ENCODE results near the gene STK32C. TPM values are rescaled to one million over a fixed set of nuclear protein-coding genes. Genes with fewer than 3 reads are reported as not detected.
"Not testable (repeated sequence)": the region's sequence is repeated elsewhere in the genome, so short reads cannot be mapped to it uniquely, and the experiment has no call there.

Gene STK32C
- total RNA-seq, 1 experiment from 2014 or later = 7.6 TPM

DNA sequence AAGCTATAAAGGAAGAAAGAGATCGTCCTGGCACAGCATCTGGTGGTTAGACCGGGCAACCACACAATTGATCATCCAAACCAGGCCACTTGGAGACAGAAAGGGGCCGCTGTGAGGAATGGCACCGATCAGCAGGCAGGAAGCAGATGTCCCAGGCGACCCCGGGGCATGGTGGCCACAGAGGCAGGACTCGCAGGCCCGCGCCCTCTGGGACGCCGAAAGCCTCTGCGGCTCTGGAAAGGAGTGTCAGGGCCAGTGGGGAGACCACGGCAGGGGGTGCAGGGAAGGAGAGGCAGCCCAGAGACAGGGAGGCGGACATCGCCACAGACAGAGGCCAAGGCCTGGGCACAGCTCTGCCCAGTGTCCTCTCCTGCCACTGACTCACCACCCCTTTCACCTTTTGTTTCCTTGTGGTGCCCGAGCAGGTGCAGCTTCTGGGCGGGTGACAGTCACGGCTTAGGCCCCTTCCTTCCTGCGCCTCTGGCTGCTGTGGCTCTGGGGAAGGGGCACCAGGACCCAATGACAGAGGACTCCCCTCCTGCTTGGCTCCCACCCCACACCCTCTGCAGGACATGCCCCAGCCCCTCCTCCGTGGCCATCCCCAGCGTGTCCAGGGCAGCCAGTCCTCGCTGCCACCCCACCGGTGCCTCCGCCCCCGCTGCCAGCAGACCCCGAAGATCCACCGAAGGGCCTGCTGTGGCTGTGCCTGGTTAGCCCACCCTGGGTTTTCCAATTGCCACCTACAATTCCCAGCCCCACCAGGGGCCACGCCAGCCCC, 10.9 kb downstream of the STK32C start:
- in situ Hi-C loops (cut with HindIII; ENCODE audit: low pct_unique_long_range_greater_than_20kb, low sequenced_read_pairs) = no loop called here
- no peak for DNase-seq (ENCODE audit: low read depth, low spot score)

- in situ Hi-C loops (cut with HindIII; ENCODE audit: low pct_unique_long_range_greater_than_20kb, low sequenced_read_pairs) = not testable (repeated sequence)
These were observed 12.3 kb downstream of the STK32C start for GRCh38 chr10:132295481-132295880.

GRCh38 chr10:132294561-132295318, 13.0 kb downstream of the STK32C start:
- no peak for DNase-seq (ENCODE audit: low read depth, low spot score)
- in situ Hi-C loops (cut with HindIII; ENCODE audit: low pct_unique_long_range_greater_than_20kb, low sequenced_read_pairs) = no loop called here

More at GRCh38 chr10:132295481-132295880, 12.3 kb downstream of the STK32C start:
- not testable (repeated sequence) for DNase-seq (ENCODE audit: low read depth, low spot score)

DNA sequence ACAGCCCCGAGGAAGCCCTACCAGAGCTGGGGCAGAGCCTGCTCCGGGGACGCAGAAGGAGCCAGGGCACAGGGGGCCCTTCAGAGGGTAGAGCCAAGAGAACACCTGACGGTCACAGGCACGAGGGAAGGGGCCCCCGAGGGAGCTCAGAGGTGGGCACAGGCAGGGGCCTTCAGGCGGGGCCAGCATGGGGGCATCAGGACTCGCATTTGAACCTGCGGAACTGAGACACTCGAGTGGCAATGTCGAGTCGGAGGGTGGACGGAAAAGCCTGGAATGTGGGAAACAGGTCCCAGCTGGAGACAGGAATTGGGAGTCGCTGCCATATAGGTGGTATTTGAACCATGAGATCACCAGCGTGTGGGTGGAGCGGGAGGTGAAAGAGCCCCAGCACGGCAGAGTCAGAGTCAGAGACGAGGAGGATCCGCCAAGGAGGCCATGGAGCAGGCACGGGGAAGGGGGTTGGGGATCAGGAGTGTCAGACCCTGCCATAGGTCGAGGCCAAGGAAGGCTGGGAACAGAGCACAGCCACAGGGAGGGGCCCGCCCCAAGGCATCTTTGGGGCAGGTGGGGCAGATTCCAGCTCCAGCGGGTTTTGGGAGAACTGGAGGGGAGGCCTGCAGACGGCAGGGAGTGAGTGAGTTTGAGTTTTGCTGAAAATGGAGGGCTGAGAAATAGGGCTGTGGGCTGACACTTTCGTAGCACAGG, 13.8 kb downstream of the STK32C start:
- DNase-seq (ENCODE audit: low read depth, low spot score) = no peak
- in situ Hi-C loops (cut with HindIII; ENCODE audit: low pct_unique_long_range_greater_than_20kb, low sequenced_read_pairs) = no loop called here

- DNase-seq (ENCODE audit: low read depth, low spot score) = no peak
- in situ Hi-C loops (cut with HindIII; ENCODE audit: low pct_unique_long_range_greater_than_20kb, low sequenced_read_pairs) = no loop called here
These were observed 14.4 kb downstream of the STK32C start for GRCh38 chr10:132293201-132293812.

DNA sequence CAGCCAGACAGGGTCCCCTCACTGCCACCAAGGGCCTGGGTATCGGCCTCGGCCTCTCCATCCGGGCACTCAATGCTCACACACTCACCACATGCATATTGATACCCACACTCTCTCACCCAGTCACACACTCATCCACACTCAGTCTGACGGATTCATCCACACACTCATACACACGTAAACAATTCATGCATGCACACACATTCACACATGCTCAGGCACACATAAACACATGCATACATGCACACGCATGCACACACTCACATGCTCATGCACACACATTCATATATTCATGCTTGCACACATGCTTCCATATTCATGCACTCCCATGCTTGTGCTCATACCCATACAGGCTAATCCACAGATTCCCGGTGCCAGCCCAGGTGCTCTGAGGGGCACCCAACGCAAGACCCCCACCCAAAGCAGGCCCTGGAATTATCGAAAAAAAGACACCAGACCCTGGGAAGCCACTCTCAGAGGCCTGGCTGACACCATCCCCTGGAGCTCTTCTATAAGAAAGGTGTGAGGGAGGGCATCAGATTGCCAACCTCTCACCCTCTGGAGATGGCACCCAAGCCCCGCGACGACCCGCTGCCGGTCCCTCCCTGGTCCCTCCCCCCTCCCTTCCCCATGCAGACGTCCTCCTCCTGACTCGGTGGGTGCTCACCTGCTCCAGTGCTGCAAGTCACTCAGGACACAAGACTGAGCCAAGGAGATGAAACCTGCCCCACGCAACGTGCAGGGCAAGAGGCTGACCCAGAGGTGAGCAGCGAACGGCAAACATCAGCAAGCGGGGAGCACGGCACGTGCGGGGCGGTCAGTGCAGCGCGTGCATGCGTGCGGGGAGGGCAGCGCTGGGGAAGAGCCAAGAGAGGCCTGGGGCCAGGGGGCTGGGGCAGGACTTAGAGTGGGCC, 15.2 kb downstream of the STK32C start:
- no peak for DNase-seq (ENCODE audit: low read depth, low spot score)
- in situ Hi-C loops (cut with HindIII; ENCODE audit: low pct_unique_long_range_greater_than_20kb, low sequenced_read_pairs) = no loop called here

DNA sequence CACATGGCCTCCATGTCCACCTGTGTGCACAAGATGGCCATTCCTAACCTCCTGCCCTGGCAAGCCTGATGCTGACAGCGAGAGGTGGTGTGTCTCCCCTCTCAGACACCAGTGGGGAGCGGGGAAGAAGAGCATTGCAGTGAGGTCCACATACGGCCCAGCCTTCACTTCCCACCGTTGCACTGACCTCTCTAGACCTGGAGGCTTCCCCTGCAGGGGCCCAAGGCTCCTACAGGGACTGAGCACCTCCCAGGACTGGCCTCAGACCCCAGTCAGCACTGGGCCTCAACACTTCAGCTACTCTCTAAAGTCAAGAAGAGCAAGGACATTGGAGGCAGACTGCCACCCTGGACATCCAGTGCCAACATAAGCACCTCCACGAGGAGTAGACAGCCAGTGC, 15.9 kb downstream of the STK32C start:
- DNase-seq (ENCODE audit: low read depth, low spot score) = no peak
- in situ Hi-C loops (cut with HindIII; ENCODE audit: low pct_unique_long_range_greater_than_20kb, low sequenced_read_pairs) = no loop called here

DNA sequence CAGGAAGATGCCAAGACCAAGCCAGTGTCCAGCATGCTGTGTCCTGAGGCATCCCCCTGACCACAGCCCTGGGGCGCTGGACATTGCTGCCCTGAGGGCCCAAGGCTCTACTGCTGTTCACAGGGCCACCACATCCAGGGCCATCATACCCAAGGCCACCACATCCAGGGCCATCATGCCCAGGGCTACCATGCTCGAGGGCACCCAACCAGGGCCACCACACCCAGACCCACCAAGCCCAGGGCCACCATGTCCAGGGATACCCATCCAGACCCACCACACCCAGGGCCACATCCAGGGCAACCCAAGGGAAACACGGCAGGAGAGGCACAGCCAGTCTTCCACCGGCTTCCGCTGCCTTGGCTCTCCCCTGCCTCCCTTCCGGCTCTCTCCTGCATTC, 17.1 kb downstream of the STK32C start:
- in situ Hi-C loops (cut with HindIII; ENCODE audit: low pct_unique_long_range_greater_than_20kb, low sequenced_read_pairs) = no loop called here
- DNase-seq (ENCODE audit: low read depth, low spot score) = no peak

- no peak for DNase-seq (ENCODE audit: low read depth, low spot score)
- in situ Hi-C loops (cut with HindIII; ENCODE audit: low pct_unique_long_range_greater_than_20kb, low sequenced_read_pairs) = no loop called here
These were observed 18.3 kb downstream of the STK32C start for GRCh38 chr10:132289439-132289838.

- in situ Hi-C loops (cut with HindIII; ENCODE audit: low pct_unique_long_range_greater_than_20kb, low sequenced_read_pairs) = no loop called here
- DNase-seq (ENCODE audit: low read depth, low spot score) = no peak
These were observed 24.0 kb downstream of the STK32C start for GRCh38 chr10:132283604-132284382.

GRCh38 chr10:132282667-132283603, 24.8 kb downstream of the STK32C start:
- DNase-seq (ENCODE audit: low read depth, low spot score) = no peak
- in situ Hi-C loops (cut with HindIII; ENCODE audit: low pct_unique_long_range_greater_than_20kb, low sequenced_read_pairs) = no loop called here

GRCh38 chr10:132281915-132282666, 25.7 kb downstream of the STK32C start:
- in situ Hi-C loops (cut with HindIII; ENCODE audit: low pct_unique_long_range_greater_than_20kb, low sequenced_read_pairs) = no loop called here
- DNase-seq (ENCODE audit: low read depth, low spot score) = no peak

DNA sequence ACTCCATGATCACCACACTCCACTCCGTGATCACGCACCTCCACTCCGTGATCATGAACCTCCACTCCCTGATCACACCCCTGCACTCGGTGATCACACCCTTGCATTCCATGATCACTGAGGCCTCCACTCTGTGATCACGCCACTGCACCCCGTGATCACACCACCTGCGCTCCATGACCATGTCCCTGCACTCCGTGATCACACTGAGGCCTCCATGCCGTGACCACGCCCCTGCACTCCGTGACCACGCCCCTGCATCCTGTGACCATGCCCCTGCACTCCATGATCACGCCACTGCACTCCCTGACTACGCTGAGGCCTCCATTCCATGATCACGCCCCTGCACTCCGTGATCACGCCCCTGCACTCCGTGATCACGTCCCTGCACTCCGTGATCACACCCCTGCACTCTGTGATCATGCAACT, 27.1 kb downstream of the STK32C start:
- in situ Hi-C loops (cut with HindIII; ENCODE audit: low pct_unique_long_range_greater_than_20kb, low sequenced_read_pairs) = no loop called here
- DNase-seq (ENCODE audit: low read depth, low spot score) = no peak

DNA sequence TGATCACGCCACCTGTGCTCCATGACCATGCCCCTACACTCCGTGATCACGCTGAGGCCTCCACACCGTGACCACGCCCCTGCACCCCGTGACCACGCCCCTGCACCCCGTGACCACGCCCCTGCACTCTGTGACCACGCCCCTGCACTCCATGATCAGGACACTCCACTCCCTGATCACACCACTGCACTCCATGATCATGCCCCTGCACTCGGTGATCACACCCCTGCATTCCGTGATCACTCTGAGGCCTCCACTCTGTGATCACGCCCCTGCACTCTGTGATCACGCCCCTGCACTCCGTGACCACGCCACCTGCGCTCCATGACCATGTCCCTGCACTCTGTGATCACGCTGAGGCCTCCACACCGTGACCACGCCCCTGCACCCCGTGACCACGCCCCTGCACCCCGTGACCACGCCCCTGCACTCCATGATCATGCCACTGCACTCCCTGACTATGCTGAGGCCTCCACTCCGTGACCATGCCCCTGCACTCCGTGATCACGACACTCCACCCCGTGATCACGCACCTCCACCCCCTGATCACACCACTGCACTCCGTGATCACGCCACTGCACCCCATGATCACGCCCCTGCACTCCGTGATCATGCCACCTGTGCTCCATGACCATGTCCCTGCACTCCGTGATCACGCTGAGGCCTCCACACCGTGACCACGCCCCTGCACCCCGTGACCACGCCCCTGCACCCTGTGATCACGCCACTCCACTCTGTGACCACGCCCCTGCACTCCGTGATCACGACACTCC, 27.7 kb downstream of the STK32C start:
- in situ Hi-C loops (cut with HindIII; ENCODE audit: low pct_unique_long_range_greater_than_20kb, low sequenced_read_pairs) = no loop called here
- no peak for DNase-seq (ENCODE audit: low read depth, low spot score)

All from SK-MEL-5 (cell line).